ENCODE results near the gene YKT6. TPM values are rescaled to one million over a fixed set of nuclear protein-coding genes. Genes with fewer than 3 reads are reported as not detected.

YKT6 gene
- total RNA-seq, 4 donors from 2014 or later, result 46.6 to 80.1 (median 68.0) TPM

DNA sequence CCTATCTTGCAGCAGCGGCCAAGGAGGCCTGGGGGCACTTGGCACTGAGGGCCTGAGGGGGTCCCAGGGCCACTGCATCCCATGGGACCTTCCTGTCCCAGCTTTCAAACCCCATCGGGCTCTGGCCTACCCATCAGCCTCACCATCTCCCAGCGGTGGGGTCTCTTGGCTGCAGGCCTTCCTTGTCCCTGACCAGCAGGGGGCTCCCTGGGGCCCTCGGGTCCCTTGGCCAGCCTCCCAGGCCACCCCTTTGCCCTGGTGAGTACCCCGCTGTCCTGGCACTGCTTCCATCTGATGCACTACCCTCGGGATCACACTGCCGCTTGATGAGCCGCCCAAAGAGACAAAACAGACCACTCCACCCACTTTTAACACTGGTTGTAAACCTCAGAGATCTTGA, 43.5 kb downstream of the YKT6 start:
- Histone ChIP-seq H3K27me3 (no peaks in the 10 kb centered on the region), H3K27ac (no peak overlapping the region), H3K4me3 (no peak overlapping the region), H3K9me3 (no peaks in the 10 kb centered on the region), H3K36me3 (no peaks in the 10 kb centered on the region), H3K4me1 (peaks cover 0 to 6% (median 2%) of the 10 kb centered on the region in 4 donors)
- intact Hi-C loops (cut with DNase I; ENCODE audit: low total_unique reads), result no loop called here
- in situ Hi-C loops (cut with MboI; ENCODE audit: low pct_ligation_motif_present in 1 of 4, low pct_unique_long_range_greater_than_20kb in 1 of 4, low sequenced_read_pairs in 3 of 4), result loop anchor here in 3 of 4 donors (25.0 kb wide), 2 partner anchors 243 to 318 kb away; partner anchors contain the start of genes NUDCD3 (in 2 of the 3) and DDX56 (in 1 of the 3)
- no peak for TF ChIP-seq POLR2A (IDR thresholded peaks at IDR 0.05)
- no peak for TF ChIP-seq EP300 (IDR thresholded peaks at IDR 0.05; ENCODE audit: low read depth)
- TF ChIP-seq CTCF (IDR thresholded peaks at IDR 0.05), result peak in 2 of 5 experiments; percentile 14 to 16
- TF ChIP-seq POLR2AphosphoS5 (IDR thresholded peaks at IDR 0.05), result no peak
- DNase-seq, result no peak
- WGBS, 2 donors (ENCODE audit: low coverage in 1 of 2), result 62% methylated on average over 8 of the region's 8 CpGs; no CpG with 5 or more reads in 1 of the 2 donors

DNA sequence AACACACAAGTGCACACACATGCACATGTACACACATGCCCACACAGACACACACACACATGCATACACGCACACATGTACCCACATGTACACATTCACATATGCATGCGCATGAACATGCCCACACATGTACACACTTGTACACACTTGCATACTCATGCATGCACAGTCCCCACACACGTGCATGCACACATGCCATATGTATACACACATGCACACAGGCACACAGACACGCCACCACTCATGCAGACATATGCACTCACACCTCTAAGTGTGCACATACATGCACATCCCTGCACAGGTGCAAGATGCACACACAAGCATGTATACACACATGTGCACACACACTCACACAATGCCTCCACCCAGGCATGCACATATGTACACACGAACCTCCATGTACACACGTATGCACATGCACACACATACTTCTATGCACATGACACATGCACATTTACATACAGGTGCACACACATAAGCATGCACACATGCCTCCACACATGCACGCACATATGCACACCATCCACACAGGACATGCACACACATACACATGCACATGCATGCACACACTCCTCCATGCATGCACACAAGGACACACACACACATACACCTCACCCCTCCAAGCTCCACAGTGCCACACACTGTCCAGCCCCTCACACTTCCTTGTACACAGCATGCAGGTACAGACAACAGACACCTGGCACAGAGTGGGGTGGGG, 45.8 kb downstream of the YKT6 start:
- no peak overlapping the region for H3K27ac ChIP-seq
- no peaks in the 10 kb centered on the region for H3K9me3 ChIP-seq
- in situ Hi-C loops (cut with MboI; ENCODE audit: low pct_ligation_motif_present in 1 of 4, low pct_unique_long_range_greater_than_20kb in 1 of 4, low sequenced_read_pairs in 3 of 4), result loop anchor here in 3 of 4 donors (25.0 kb wide), 2 partner anchors 241 to 316 kb away; partner anchors contain the start of genes NUDCD3 (in 2 of the 3) and DDX56 (in 1 of the 3)
- DNase-seq, result no peak
- no peak overlapping the region for H3K4me3 ChIP-seq
- intact Hi-C loops (cut with DNase I; ENCODE audit: low total_unique reads), result no loop called here
- H3K27me3 ChIP-seq, result no peaks in the 10 kb centered on the region
- H3K36me3 ChIP-seq, result no peaks in the 10 kb centered on the region
- no peaks in the 10 kb centered on the region for H3K4me1 ChIP-seq
- TF ChIP-seq POLR2AphosphoS5 (IDR thresholded peaks at IDR 0.05), result no peak
- no peak for TF ChIP-seq POLR2A (IDR thresholded peaks at IDR 0.05)
- TF ChIP-seq EP300 (IDR thresholded peaks at IDR 0.05; ENCODE audit: low read depth), result no peak
- no peak for TF ChIP-seq CTCF (IDR thresholded peaks at IDR 0.05)
- WGBS, 2 donors (ENCODE audit: low coverage in 1 of 2), result 90 to 94% methylated on average over 4 to 7 of the region's 7 CpGs

DNA sequence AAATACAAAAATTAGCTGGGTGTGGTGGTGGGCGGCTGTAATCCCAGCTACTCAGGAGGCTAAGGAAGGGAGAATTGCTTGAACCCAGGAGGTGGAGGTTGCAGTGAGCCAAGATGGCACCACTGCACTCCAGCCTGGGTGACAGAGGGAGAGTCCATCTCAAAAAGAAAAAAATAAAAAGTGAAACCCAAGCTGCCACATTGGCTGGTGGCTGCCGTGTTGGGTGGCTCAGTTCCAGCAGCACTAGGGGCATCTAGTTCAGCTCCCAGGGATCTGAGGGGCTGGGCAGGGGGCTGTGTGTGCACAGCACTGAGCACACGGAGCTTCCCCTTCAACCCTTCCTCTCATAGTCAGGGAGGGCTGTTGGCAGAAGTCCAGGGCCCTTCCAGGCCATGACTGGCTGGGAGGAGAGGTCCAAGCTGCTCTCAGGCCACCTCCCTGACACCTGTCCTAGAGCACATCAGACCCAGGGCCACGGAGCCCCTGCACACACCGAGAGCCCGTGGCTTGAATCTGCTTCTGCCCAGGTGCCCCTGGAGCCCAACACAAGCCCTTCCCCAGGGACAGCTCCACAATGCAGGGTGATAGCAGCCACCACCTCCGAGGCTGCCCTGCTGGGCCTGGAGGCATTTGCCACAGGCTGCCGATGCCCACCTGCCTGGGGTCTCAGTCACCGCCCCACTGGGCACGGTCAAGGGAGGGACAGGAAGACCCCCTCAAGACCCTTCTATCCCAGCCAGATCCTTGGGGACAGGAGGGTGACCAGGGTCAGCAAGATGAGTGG, 47.3 kb downstream of the YKT6 start:
- in situ Hi-C loops (cut with MboI; ENCODE audit: low pct_ligation_motif_present in 1 of 4, low pct_unique_long_range_greater_than_20kb in 1 of 4, low sequenced_read_pairs in 3 of 4), result loop anchor here in 3 of 4 donors (25.0 kb wide), 2 partner anchors 239 to 314 kb away; partner anchors contain the start of genes NUDCD3 (in 2 of the 3) and DDX56 (in 1 of the 3)
- no peak for DNase-seq
- WGBS, 2 donors (ENCODE audit: low coverage in 1 of 2), result 86 to 100% methylated on average over 1 to 8 of the region's 10 CpGs

More for the DNA sequence above, 47.3 kb downstream of the YKT6 start:
- Histone ChIP-seq H3K27ac (no peak overlapping the region), H3K4me1 (no peaks in the 10 kb centered on the region), H3K4me3 (no peak overlapping the region), H3K36me3 (no peaks in the 10 kb centered on the region), H3K9me3 (no peaks in the 10 kb centered on the region), H3K27me3 (no peaks in the 10 kb centered on the region)
- TF ChIP-seq EP300 (IDR thresholded peaks at IDR 0.05; ENCODE audit: low read depth) (no peak), POLR2A (IDR thresholded peaks at IDR 0.05) (no peak), CTCF (IDR thresholded peaks at IDR 0.05) (no peak), POLR2AphosphoS5 (IDR thresholded peaks at IDR 0.05) (no peak)
- intact Hi-C loops (cut with DNase I; ENCODE audit: low total_unique reads), result no loop called here

Measured in transverse colon (tissue), 4 donors.